ENCODE data around the gene NEDD8.
A peak's percentile ranks its signal among the peaks of the same experiment; 100 is the strongest.

NEDD8 gene

GRCh38 chr14:24260026-24260779 is 28.0 kb upstream of the NEDD8 start:
- H3K27ac Mint-ChIP-seq = no peak overlapping the region
- no peaks in the 10 kb centered on the region for H3K27me3 Mint-ChIP-seq
- no peak overlapping the region for H3K4me3 Mint-ChIP-seq
- no peaks in the 10 kb centered on the region for H3K9me3 Mint-ChIP-seq
- peaks cover 67% of the 10 kb centered on the region for H3K36me3 Mint-ChIP-seq (ENCODE audit: low read depth)
- no peaks in the 10 kb centered on the region for H3K4me1 Mint-ChIP-seq (ENCODE audit: low read depth)
- intact Hi-C loops (cut with micrococcal nuclease) = no loop called here

GRCh38 chr14:24259282-24260025 is 27.3 kb upstream of the NEDD8 start:
- no peak overlapping the region for H3K4me3 Mint-ChIP-seq

GRCh38 chr14:24258548-24259265 is 26.5 kb upstream of the NEDD8 start:
- Mint-ChIP-seq H3K27me3 (no peaks in the 10 kb centered on the region), H3K27ac (no peak overlapping the region), H3K4me3 (no peak overlapping the region), H3K9me3 (no peaks in the 10 kb centered on the region), H3K36me3 (ENCODE audit: low read depth) (peaks cover 76% of the 10 kb centered on the region), H3K4me1 (ENCODE audit: low read depth) (no peaks in the 10 kb centered on the region)
- intact Hi-C loops (cut with micrococcal nuclease) = no loop called here

More at GRCh38 chr14:24259282-24260025, 27.3 kb upstream of the NEDD8 start:
- H3K36me3 Mint-ChIP-seq (ENCODE audit: low read depth) = peaks cover 75% of the 10 kb centered on the region
- intact Hi-C loops (cut with micrococcal nuclease) = no loop called here
- H3K27ac Mint-ChIP-seq = no peak overlapping the region
- no peaks in the 10 kb centered on the region for H3K4me1 Mint-ChIP-seq (ENCODE audit: low read depth)
- no peaks in the 10 kb centered on the region for H3K27me3 Mint-ChIP-seq
- no peaks in the 10 kb centered on the region for H3K9me3 Mint-ChIP-seq

GRCh38 chr14:24258119-24258518 is 26.0 kb upstream of the NEDD8 start:
- H3K4me3 Mint-ChIP-seq = no peak overlapping the region
- no peak overlapping the region for H3K27ac Mint-ChIP-seq
- intact Hi-C loops (cut with micrococcal nuclease) = no loop called here
- H3K36me3 Mint-ChIP-seq (ENCODE audit: low read depth) = peaks cover 78% of the 10 kb centered on the region
- no peaks in the 10 kb centered on the region for H3K9me3 Mint-ChIP-seq
- H3K4me1 Mint-ChIP-seq (ENCODE audit: low read depth) = no peaks in the 10 kb centered on the region
- H3K27me3 Mint-ChIP-seq = no peaks in the 10 kb centered on the region

GRCh38 chr14:24256960-24257359 is 24.8 kb upstream of the NEDD8 start:
- intact Hi-C loops (cut with micrococcal nuclease) = no loop called here
- no peaks in the 10 kb centered on the region for H3K27me3 Mint-ChIP-seq
- H3K27ac Mint-ChIP-seq = no peak overlapping the region
- H3K36me3 Mint-ChIP-seq (ENCODE audit: low read depth) = peaks cover 71% of the 10 kb centered on the region
- H3K9me3 Mint-ChIP-seq = no peaks in the 10 kb centered on the region
- H3K4me3 Mint-ChIP-seq = no peak overlapping the region
- no peaks in the 10 kb centered on the region for H3K4me1 Mint-ChIP-seq (ENCODE audit: low read depth)

- Mint-ChIP-seq H3K4me3 (no peak overlapping the region), H3K4me1 (ENCODE audit: low read depth) (peaks cover 5% of the 10 kb centered on the region), H3K36me3 (ENCODE audit: low read depth) (peaks cover 68% of the 10 kb centered on the region), H3K27me3 (no peaks in the 10 kb centered on the region), H3K9me3 (no peaks in the 10 kb centered on the region), H3K27ac (no peak overlapping the region)
- intact Hi-C loops (cut with micrococcal nuclease) = no loop called here
Observed at GRCh38 chr14:24255931-24256711, 24.0 kb upstream of the NEDD8 start.

DNA sequence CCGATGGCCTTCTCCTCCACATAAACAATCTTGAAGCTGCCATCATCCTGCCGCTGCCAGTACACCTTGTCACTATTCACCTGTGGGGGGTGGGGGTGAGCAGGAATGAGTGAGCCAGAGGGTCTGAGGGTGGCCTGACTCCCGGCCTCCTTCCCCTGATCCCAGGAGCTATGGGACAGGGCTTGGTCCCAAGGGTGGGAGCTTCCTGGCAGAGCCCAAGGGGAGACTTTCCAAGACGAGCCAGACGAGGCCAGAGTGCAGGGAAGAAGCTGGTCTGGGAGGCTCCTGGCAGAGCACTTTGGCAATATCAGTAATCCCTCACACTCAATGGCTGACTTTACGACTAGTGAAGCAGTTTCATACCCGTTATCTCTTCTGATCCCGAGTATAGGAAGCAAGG is 23.3 kb upstream of the NEDD8 start:
- H3K27ac Mint-ChIP-seq = no peak overlapping the region
- H3K4me1 Mint-ChIP-seq (ENCODE audit: low read depth) = peaks cover 12% of the 10 kb centered on the region
- H3K9me3 Mint-ChIP-seq = no peaks in the 10 kb centered on the region
- H3K36me3 Mint-ChIP-seq (ENCODE audit: low read depth) = peaks cover 70% of the 10 kb centered on the region
- intact Hi-C loops (cut with micrococcal nuclease) = no loop called here
- no peaks in the 10 kb centered on the region for H3K27me3 Mint-ChIP-seq
- no peak overlapping the region for H3K4me3 Mint-ChIP-seq

DNA sequence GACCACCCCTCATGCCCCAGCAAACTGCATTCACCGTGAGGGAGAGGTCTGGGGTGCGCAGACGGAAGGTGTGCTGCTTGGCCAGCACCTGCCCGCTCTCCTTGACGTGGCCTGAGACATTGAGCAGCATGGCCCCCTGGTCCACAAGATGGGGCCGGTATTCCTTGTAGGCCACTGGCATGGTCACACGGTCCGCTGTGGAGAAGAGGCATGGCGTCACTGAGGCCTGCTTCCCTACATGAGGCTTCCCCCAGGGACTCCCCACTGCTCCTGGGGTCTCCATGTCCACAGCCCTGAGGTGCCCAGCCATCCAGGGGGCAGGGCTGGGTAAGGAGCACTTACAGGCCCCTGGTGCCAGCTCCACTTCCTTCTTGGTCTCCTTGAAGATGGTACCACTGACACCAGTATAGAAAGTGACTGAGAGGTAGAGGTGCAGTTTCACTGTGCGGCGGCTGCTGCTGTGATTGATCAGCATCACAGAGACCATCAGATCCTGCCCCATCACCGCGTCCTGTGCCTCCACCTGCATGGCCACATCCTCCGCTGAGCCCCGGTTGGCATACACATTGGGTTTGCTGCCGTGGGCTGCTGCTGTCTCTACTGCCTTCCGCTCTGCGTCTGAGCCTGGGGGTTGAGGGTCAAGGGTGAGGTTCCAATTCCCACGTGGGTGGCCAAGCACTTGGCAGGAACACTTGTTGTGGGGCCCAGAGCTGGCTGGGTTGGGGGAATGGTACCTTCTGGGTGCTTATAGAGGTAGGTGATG is 22.6 kb upstream of the NEDD8 start:
- no peak overlapping the region for H3K27ac Mint-ChIP-seq

GRCh38 chr14:24253936-24254335 is 21.8 kb upstream of the NEDD8 start:
- peaks cover 68% of the 10 kb centered on the region for H3K36me3 Mint-ChIP-seq (ENCODE audit: low read depth)
- no peak overlapping the region for H3K27ac Mint-ChIP-seq
- peaks cover 15% of the 10 kb centered on the region for H3K4me1 Mint-ChIP-seq (ENCODE audit: low read depth)
- intact Hi-C loops (cut with micrococcal nuclease) = no loop called here
- no peak overlapping the region for H3K4me3 Mint-ChIP-seq
- no peaks in the 10 kb centered on the region for H3K27me3 Mint-ChIP-seq
- H3K9me3 Mint-ChIP-seq = no peaks in the 10 kb centered on the region

More for the DNA sequence above, 22.6 kb upstream of the NEDD8 start:
- Mint-ChIP-seq H3K4me1 (ENCODE audit: low read depth) (peaks cover 15% of the 10 kb centered on the region), H3K4me3 (no peak overlapping the region), H3K9me3 (no peaks in the 10 kb centered on the region), H3K36me3 (ENCODE audit: low read depth) (peaks cover 68% of the 10 kb centered on the region), H3K27me3 (no peaks in the 10 kb centered on the region)
- intact Hi-C loops (cut with micrococcal nuclease) = no loop called here

- Mint-ChIP-seq H3K9me3 (no peaks in the 10 kb centered on the region), H3K27me3 (no peaks in the 10 kb centered on the region), H3K4me1 (ENCODE audit: low read depth) (peaks cover 16% of the 10 kb centered on the region), H3K4me3 (no peak overlapping the region), H3K27ac (no peak overlapping the region), H3K36me3 (ENCODE audit: low read depth) (peaks cover 62% of the 10 kb centered on the region)
- intact Hi-C loops (cut with micrococcal nuclease) = no loop called here
Observed at GRCh38 chr14:24252289-24253124, 20.3 kb upstream of the NEDD8 start.

DNA sequence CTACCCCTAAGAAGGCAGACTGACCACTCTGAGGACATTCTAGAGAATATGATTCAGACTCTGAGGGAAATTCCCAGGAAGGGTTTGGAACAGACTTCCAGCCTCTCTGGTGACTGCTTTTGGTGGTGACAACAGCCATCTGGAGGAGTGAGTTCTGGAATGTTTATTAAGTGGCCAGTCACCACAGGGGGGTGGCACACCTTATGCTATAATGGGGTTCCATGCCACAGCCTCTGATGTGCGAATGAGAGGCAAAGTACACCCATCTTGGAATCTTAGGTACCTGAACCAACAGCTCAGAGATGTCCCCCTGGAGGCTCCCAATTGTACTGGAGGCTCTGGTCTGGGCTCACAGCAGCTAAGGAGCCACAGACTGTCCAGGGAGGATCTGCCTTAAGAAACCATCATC is 19.7 kb upstream of the NEDD8 start:
- Mint-ChIP-seq H3K4me3 (no peak overlapping the region), H3K9me3 (no peaks in the 10 kb centered on the region), H3K36me3 (ENCODE audit: low read depth) (peaks cover 57% of the 10 kb centered on the region), H3K4me1 (ENCODE audit: low read depth) (peaks cover 23% of the 10 kb centered on the region), H3K27ac (no peak overlapping the region), H3K27me3 (no peaks in the 10 kb centered on the region)
- intact Hi-C loops (cut with micrococcal nuclease) = no loop called here

DNA sequence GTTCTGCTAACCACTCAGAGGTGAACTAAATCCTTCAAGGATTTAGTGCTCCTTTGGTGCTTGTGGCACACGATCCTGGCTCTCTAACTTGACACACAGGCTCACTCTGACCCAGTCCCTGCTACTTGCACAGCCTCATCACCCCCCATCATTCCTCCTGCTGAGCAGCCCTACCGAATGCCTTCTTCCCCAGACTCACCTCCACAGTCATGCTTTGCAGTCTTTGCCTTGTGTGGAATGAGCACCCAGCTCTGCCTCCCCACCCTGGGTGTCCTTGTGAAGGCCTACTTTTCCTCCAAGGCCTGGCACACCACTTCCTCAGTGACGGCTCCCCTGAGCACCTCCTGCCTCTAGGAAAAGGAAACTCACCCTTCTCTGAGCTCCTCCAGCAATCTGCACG is 18.2 kb upstream of the NEDD8 start:
- intact Hi-C loops (cut with micrococcal nuclease) = no loop called here
- Mint-ChIP-seq H3K9me3 (no peaks in the 10 kb centered on the region), H3K27me3 (no peaks in the 10 kb centered on the region), H3K36me3 (ENCODE audit: low read depth) (peaks cover 47% of the 10 kb centered on the region), H3K4me1 (ENCODE audit: low read depth) (peaks cover 25% of the 10 kb centered on the region), H3K27ac (peak overlapping the region; percentile 23), H3K4me3 (no peak overlapping the region)
